ENCODE data around the gene TRIM42.

TRIM42 gene

GRCh38 chr3:140724856-140725812, 47.3 kb downstream of the TRIM42 start:
- no peak for DNase-seq
- H3K27me3 Mint-ChIP-seq, result no peaks in the 10 kb centered on the region
- H3K9me3 Mint-ChIP-seq, result no peaks in the 10 kb centered on the region
- H3K27ac Mint-ChIP-seq, result no peak overlapping the region
- H3K4me3 Mint-ChIP-seq, result no peak overlapping the region
- H3K4me1 Mint-ChIP-seq (ENCODE audit: low read depth), result no peaks in the 10 kb centered on the region
- no peaks in the 10 kb centered on the region for H3K36me3 Mint-ChIP-seq (ENCODE audit: low read depth)

- Mint-ChIP-seq H3K36me3 (ENCODE audit: low read depth) (no peaks in the 10 kb centered on the region), H3K27me3 (no peaks in the 10 kb centered on the region), H3K9me3 (no peaks in the 10 kb centered on the region), H3K4me3 (no peak overlapping the region), H3K4me1 (ENCODE audit: low read depth) (no peaks in the 10 kb centered on the region), H3K27ac (no peak overlapping the region)
- no peak for DNase-seq
Measured at GRCh38 chr3:140726066-140726465, 48.2 kb downstream of the TRIM42 start.

DNA sequence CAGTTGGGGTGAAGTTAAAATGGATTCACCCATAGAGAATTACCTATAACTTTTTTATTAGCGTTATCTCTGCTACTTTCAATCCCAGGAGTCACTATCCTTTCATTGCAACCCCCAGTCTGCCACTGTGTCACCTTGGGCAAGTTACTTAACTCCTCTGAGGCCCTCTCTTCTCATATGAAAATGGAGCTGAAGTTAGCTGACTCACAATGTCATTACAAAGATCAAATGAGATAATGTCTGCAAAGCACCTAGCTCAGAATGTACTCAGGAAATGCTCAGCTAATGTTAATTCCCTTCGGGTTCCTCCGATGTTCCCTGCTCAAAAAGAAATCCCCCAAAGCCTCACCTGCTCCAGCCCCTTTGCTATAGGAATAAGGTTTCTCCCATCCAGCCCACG, 50.0 kb downstream of the TRIM42 start:
- Mint-ChIP-seq H3K9me3 (no peaks in the 10 kb centered on the region), H3K36me3 (ENCODE audit: low read depth) (no peaks in the 10 kb centered on the region), H3K27me3 (no peaks in the 10 kb centered on the region), H3K27ac (no peak overlapping the region), H3K4me3 (no peak overlapping the region), H3K4me1 (ENCODE audit: low read depth) (no peaks in the 10 kb centered on the region)
- DNase-seq, result no peak

- no peak overlapping the region for H3K27ac Mint-ChIP-seq
- no peaks in the 10 kb centered on the region for H3K9me3 Mint-ChIP-seq
- no peaks in the 10 kb centered on the region for H3K36me3 Mint-ChIP-seq (ENCODE audit: low read depth)
- H3K4me3 Mint-ChIP-seq, result no peak overlapping the region
- no peaks in the 10 kb centered on the region for H3K4me1 Mint-ChIP-seq (ENCODE audit: low read depth)
- no peak for DNase-seq
- peaks cover 3% of the 10 kb centered on the region for H3K27me3 Mint-ChIP-seq
Measured at GRCh38 chr3:140731440-140732119, 53.7 kb downstream of the TRIM42 start.

GRCh38 chr3:140733623-140734022, 55.8 kb downstream of the TRIM42 start:
- DNase-seq, result no peak
- Mint-ChIP-seq H3K27ac (no peak overlapping the region), H3K27me3 (peaks cover 3% of the 10 kb centered on the region), H3K9me3 (no peaks in the 10 kb centered on the region), H3K4me3 (no peak overlapping the region), H3K36me3 (ENCODE audit: low read depth) (no peaks in the 10 kb centered on the region), H3K4me1 (ENCODE audit: low read depth) (no peaks in the 10 kb centered on the region)

DNA sequence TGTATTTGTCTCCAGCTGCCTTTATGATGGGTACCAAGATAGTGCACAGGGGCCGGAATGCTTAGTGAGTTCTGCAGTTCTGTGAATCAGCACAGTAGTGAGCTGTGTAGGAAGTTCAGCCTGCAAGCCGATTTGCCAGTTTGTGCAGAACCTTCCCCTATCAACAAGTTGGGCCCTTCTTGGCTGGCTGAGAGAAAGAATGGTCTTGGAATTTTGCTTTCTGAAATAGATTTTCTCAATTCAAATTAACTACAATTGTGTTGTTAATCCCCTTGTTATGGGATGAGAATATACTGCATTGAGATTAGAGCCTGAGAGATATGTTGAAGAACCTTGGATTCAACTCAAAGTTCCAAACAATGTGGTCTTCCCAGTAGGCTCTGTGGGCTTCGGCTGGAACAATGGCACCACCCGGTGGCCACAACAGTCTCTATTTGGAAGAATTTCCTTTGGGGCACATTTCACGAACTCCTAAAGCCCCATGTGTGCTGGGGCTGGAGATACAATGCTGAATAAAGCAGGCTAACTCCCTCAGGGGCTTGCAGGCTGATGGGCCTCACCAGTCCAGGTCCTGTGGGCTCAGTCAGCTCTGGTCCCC, 59.1 kb downstream of the TRIM42 start:
- no peaks in the 10 kb centered on the region for H3K4me1 Mint-ChIP-seq (ENCODE audit: low read depth)
- no peak overlapping the region for H3K27ac Mint-ChIP-seq
- no peaks in the 10 kb centered on the region for H3K36me3 Mint-ChIP-seq (ENCODE audit: low read depth)
- H3K27me3 Mint-ChIP-seq, result peaks cover 3% of the 10 kb centered on the region
- H3K4me3 Mint-ChIP-seq, result no peak overlapping the region
- no peak for DNase-seq
- no peaks in the 10 kb centered on the region for H3K9me3 Mint-ChIP-seq

DNA sequence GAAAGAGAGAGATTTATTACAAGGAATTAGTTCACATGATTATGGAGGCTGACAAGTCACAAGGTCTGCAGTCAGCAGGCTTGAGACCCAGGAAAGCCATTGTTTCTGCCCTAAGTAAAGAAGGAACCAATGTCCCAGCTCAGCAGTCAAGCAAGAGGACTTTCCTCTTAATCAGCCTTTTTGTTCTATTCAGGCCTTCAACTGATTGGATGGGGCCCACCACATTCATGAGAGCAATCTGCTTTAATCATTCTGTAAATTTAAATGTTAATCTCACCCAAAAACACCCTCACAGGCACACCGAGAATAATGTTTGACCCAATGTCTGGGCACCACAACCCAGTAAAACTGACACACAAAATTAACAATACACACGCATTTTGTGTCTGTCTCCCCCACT, 64.3 kb downstream of the TRIM42 start:
- Mint-ChIP-seq H3K36me3 (ENCODE audit: low read depth) (no peaks in the 10 kb centered on the region), H3K9me3 (no peaks in the 10 kb centered on the region), H3K4me3 (no peak overlapping the region), H3K27ac (no peak overlapping the region), H3K27me3 (no peaks in the 10 kb centered on the region), H3K4me1 (ENCODE audit: low read depth) (no peaks in the 10 kb centered on the region)
- DNase-seq, result no peak

- no peaks in the 10 kb centered on the region for H3K4me1 Mint-ChIP-seq (ENCODE audit: low read depth)
- no peak overlapping the region for H3K4me3 Mint-ChIP-seq
- peaks cover 5% of the 10 kb centered on the region for H3K27me3 Mint-ChIP-seq
- no peaks in the 10 kb centered on the region for H3K9me3 Mint-ChIP-seq
- no peaks in the 10 kb centered on the region for H3K36me3 Mint-ChIP-seq (ENCODE audit: low read depth)
- DNase-seq, result no peak
- no peak overlapping the region for H3K27ac Mint-ChIP-seq
Measured at GRCh38 chr3:140748171-140748570, 70.3 kb downstream of the TRIM42 start.

DNA sequence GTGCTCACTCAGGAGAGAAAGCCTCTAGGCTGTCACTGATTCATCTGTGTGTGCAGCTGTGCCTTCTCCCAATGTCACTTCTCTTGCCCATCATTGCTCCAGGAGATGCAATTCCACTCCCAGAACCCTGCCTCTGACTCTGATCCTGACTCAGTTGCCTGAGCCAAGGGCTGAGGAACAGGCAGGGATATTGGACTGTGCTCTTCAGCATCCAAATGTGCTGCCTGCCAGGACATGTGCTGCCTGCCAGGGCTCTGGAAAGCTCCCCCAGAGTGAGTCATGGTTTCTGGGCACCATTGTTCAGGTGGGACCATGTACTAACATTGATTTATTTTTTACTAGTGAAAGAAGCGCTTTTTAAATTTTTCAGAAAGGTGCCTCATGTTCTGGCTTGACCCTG, 71.0 kb downstream of the TRIM42 start:
- Mint-ChIP-seq H3K4me3 (no peak overlapping the region), H3K4me1 (ENCODE audit: low read depth) (no peaks in the 10 kb centered on the region), H3K27me3 (peaks cover 5% of the 10 kb centered on the region), H3K9me3 (no peaks in the 10 kb centered on the region), H3K36me3 (ENCODE audit: low read depth) (no peaks in the 10 kb centered on the region), H3K27ac (no peak overlapping the region)
- DNase-seq, result no peak

Data from activated T-cell treated with anti-CD3 and anti-CD28 coated beads, Interleukin-2, amount 50 U/mL, for 24 hours (primary cell).